ENCODE data around the gene PKN1. TPM values are rescaled to one million over a fixed set of nuclear protein-coding genes. Genes with fewer than 3 reads are reported as not detected.

Gene PKN1
- total and polyA plus RNA-seq, 2 experiments from 2014 or later = 47.2 to 128 TPM

DNA sequence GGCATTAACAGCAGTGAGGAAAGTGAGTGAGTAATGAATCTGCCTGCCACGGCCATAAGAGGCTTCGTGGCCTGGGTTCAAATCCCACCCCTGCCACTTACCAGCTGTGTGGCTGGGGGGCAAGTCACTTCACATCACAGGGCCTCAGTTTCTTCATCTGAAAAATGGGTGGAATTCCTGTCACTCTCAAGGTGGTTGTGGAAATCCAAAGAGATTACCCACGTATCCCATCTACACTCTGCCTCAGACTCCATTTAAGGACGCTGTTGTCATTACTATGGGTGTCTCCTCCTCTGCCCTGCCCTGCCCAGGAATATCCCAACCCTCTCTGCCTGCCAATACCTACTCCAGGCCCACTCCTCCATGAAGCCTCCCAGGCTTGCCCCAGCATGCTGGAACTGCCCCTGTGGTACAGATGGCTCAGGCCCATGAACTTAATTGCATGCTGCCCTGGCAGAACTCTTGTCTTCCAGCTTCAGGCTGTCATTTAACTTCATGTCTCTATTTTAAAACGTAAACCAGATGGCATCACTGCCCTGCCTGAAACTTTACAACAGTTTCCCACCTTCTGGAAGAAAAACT lies 59.7 kb downstream of the PKN1 start:
- Histone ChIP-seq H3K27ac (no peak overlapping the region), H3K4me3 (no peak overlapping the region), H3K27me3 (replicated peaks; ENCODE audit: insufficient read depth) (no peaks in the 10 kb centered on the region), H3K9me3 (ENCODE audit: low read depth) (no peaks in the 10 kb centered on the region), H3K4me2 (ENCODE audit: unreplicated experiment) (no peak overlapping the region), H4K20me1 (ENCODE audit: insufficient read depth) (no peaks in the 10 kb centered on the region), H3K36me3 (ENCODE audit: low read depth) (no peaks in the 10 kb centered on the region), H3K9me2 (ENCODE audit: insufficient read depth) (no peaks in the 10 kb centered on the region), H3F3A (ENCODE audit: insufficient read depth) (peaks cover 9% of the 10 kb centered on the region), H3K4me1 (ENCODE audit: insufficient read depth) (peaks cover 18% of the 10 kb centered on the region), H3K79me2 (ENCODE audit: insufficient read depth) (peaks cover 65% of the 10 kb centered on the region), H2AFZ (no peak overlapping the region), H3K9ac (no peak overlapping the region)
- TF ChIP-seq EZH2phosphoT487 (IDR thresholded peaks at IDR 0.05; ENCODE audit: insufficient read depth, low read depth) (no peak), EZH2 (IDR thresholded peaks at IDR 0.05; ENCODE audit: insufficient read depth, poor library complexity, severe bottlenecking) (no peak)
- no peak for DNase-seq
- in situ Hi-C loops (cut with MboI) = no loop called here
- WGBS, 2 experiments (ENCODE audit: low coverage in 1 of 2, low lambda C conversion rate in 2 of 2, missing lambda C conversion rate in 2 of 2) = 63 to 76% methylated on average over 5 of the region's 5 CpGs

- no peak for TF ChIP-seq EZH2phosphoT487 (IDR thresholded peaks at IDR 0.05; ENCODE audit: insufficient read depth, low read depth)
- no peak for TF ChIP-seq EZH2 (IDR thresholded peaks at IDR 0.05; ENCODE audit: insufficient read depth, poor library complexity, severe bottlenecking)
- no peak overlapping the region for H2AFZ ChIP-seq
- peaks cover 49% of the 10 kb centered on the region for H3K79me2 ChIP-seq (ENCODE audit: insufficient read depth)
- no peaks in the 10 kb centered on the region for H3K36me3 ChIP-seq (ENCODE audit: low read depth)
- H3K9me2 ChIP-seq (ENCODE audit: insufficient read depth) = no peaks in the 10 kb centered on the region
- no peaks in the 10 kb centered on the region for H4K20me1 ChIP-seq (ENCODE audit: insufficient read depth)
- H3K27ac ChIP-seq = 0 out of 2 replicates have a peak overlapping the region, but pooled peaks have one; percentile 19
- no peaks in the 10 kb centered on the region for H3K27me3 ChIP-seq (replicated peaks; ENCODE audit: insufficient read depth)
- in situ Hi-C loops (cut with MboI) = no loop called here
- no peaks in the 10 kb centered on the region for H3K9me3 ChIP-seq (ENCODE audit: low read depth)
- peak overlapping the region; percentile 81 for H3K9ac ChIP-seq
- 73 to 82% methylated on average over 4 of the region's 4 CpGs for WGBS, 2 experiments (ENCODE audit: low coverage in 1 of 2, low lambda C conversion rate in 2 of 2, missing lambda C conversion rate in 2 of 2)
- no peak for DNase-seq
- peaks cover 18% of the 10 kb centered on the region for H3K4me1 ChIP-seq (ENCODE audit: insufficient read depth)
- peak overlapping the region; percentile 84 for H3K4me3 ChIP-seq
- peak overlapping the region; percentile 77 for H3K4me2 ChIP-seq (ENCODE audit: unreplicated experiment)
- peaks cover 9% of the 10 kb centered on the region for H3F3A ChIP-seq (ENCODE audit: insufficient read depth)
Observed at GRCh38 chr19:14494411-14494810, 61.3 kb downstream of the PKN1 start.

GRCh38 chr19:14494910-14495671 lies 62.0 kb downstream of the PKN1 start:
- Histone ChIP-seq H3K27me3 (replicated peaks; ENCODE audit: insufficient read depth) (no peaks in the 10 kb centered on the region), H3K9ac (peak overlapping the region; percentile 81), H3K36me3 (ENCODE audit: low read depth) (no peaks in the 10 kb centered on the region), H3K4me2 (ENCODE audit: unreplicated experiment) (peak overlapping the region; percentile 77), H3K4me1 (ENCODE audit: insufficient read depth) (peaks cover 18% of the 10 kb centered on the region), H4K20me1 (ENCODE audit: insufficient read depth) (no peaks in the 10 kb centered on the region), H3K9me2 (ENCODE audit: insufficient read depth) (no peaks in the 10 kb centered on the region), H3K79me2 (ENCODE audit: insufficient read depth) (peaks cover 44% of the 10 kb centered on the region), H3K4me3 (peak overlapping the region; percentile 84), H3F3A (ENCODE audit: insufficient read depth) (peaks cover 9% of the 10 kb centered on the region), H3K27ac (peak overlapping the region; percentile 19), H2AFZ (peak overlapping the region; percentile 35), H3K9me3 (ENCODE audit: low read depth) (no peaks in the 10 kb centered on the region)
- no peak for TF ChIP-seq EZH2phosphoT487 (IDR thresholded peaks at IDR 0.05; ENCODE audit: insufficient read depth, low read depth)
- TF ChIP-seq EZH2 (IDR thresholded peaks at IDR 0.05; ENCODE audit: insufficient read depth, poor library complexity, severe bottlenecking) = no peak
- DNase-seq = peak; percentile 51
- WGBS, 2 experiments (ENCODE audit: low coverage in 1 of 2, low lambda C conversion rate in 2 of 2, missing lambda C conversion rate in 2 of 2) = 1 to 5% methylated on average over 11 to 14 of the region's 14 CpGs
- in situ Hi-C loops (cut with MboI) = no loop called here

- H3K4me1 ChIP-seq (ENCODE audit: insufficient read depth) = peaks cover 18% of the 10 kb centered on the region
- no peak for DNase-seq
- H3K9me2 ChIP-seq (ENCODE audit: insufficient read depth) = no peaks in the 10 kb centered on the region
- peaks cover 44% of the 10 kb centered on the region for H3K79me2 ChIP-seq (ENCODE audit: insufficient read depth)
- H3K36me3 ChIP-seq (ENCODE audit: low read depth) = no peaks in the 10 kb centered on the region
- peak overlapping the region; percentile 81 for H3K9ac ChIP-seq
- H3K27me3 ChIP-seq (replicated peaks; ENCODE audit: insufficient read depth) = no peaks in the 10 kb centered on the region
- H2AFZ ChIP-seq = peak overlapping the region; percentile 35
- H3F3A ChIP-seq (ENCODE audit: insufficient read depth) = peaks cover 9% of the 10 kb centered on the region
- H3K27ac ChIP-seq = peak overlapping the region; percentile 13; the same call in 1 of the 2 replicates
- H3K9me3 ChIP-seq (ENCODE audit: low read depth) = no peaks in the 10 kb centered on the region
- H4K20me1 ChIP-seq (ENCODE audit: insufficient read depth) = no peaks in the 10 kb centered on the region
- H3K4me2 ChIP-seq (ENCODE audit: unreplicated experiment) = peak overlapping the region; percentile 77
- TF ChIP-seq EZH2phosphoT487 (IDR thresholded peaks at IDR 0.05; ENCODE audit: insufficient read depth, low read depth) (no peak), EZH2 (IDR thresholded peaks at IDR 0.05; ENCODE audit: insufficient read depth, poor library complexity, severe bottlenecking) (no peak)
- in situ Hi-C loops (cut with MboI) = no loop called here
- WGBS, 2 experiments (ENCODE audit: low coverage in 1 of 2, low lambda C conversion rate in 2 of 2, missing lambda C conversion rate in 2 of 2) = 0 to 1% methylated on average over 5 to 27 of the region's 28 CpGs
- peak overlapping the region; percentile 84 for H3K4me3 ChIP-seq
Observed at GRCh38 chr19:14495672-14496028, 62.5 kb downstream of the PKN1 start.

Data from GM23248 (cell line).